OCI-LY3 (cell line): ENCODE results near the gene OR8A1.

Experiments
- EZH2phosphoT487 ChIP-seq: fragments of 200-600 bp; shearing (Covaris generic); IDR thresholded peaks from 2 replicates; pipeline ENCODE4 v1.6.1; 2018; ENCODE audit warnings: antibody characterized with exemption, mixed run types, low read depth
- TF ChIP-seq, protein P1 (sequence below): fragments of 200-600, 300-600 bp; sonication (generic); IDR thresholded peaks from 2 replicates; pipeline ENCODE4 v1.5.1; 2014; ENCODE audit warnings: antibody characterized with exemption, low read length, low read depth

DNA sequence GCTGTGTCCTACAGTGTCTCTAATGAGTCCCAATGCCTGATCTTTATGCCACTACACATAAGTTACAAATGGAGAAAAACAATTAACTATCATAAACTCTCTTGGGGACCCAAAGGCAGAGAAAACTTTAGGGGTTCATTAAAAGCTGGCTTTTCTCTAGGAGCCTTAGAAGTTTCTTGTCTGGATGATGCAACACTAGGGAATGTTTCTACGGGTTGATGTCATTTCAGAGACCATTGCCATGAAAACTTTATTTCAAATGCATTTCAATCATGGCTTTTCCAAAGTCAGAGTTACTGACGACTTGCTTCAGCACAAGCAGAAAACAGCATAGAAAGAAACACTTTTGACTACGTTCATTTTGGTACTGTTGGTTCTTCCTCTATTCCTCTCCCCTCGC, 17.8 kb upstream of the OR8A1 start:
- TF ChIP-seq, protein P1, sequence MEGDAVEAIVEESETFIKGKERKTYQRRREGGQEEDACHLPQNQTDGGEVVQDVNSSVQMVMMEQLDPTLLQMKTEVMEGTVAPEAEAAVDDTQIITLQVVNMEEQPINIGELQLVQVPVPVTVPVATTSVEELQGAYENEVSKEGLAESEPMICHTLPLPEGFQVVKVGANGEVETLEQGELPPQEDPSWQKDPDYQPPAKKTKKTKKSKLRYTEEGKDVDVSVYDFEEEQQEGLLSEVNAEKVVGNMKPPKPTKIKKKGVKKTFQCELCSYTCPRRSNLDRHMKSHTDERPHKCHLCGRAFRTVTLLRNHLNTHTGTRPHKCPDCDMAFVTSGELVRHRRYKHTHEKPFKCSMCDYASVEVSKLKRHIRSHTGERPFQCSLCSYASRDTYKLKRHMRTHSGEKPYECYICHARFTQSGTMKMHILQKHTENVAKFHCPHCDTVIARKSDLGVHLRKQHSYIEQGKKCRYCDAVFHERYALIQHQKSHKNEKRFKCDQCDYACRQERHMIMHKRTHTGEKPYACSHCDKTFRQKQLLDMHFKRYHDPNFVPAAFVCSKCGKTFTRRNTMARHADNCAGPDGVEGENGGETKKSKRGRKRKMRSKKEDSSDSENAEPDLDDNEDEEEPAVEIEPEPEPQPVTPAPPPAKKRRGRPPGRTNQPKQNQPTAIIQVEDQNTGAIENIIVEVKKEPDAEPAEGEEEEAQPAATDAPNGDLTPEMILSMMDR: no peak
- no peak for TF ChIP-seq EZH2phosphoT487
